Activated naive CD4-positive, alpha-beta T cell treated with anti-CD3 and anti-CD28 coated beads, Interleukin-2, amount 50 U/mL, for 72 hours (primary cell): Measurements from ENCODE around the gene DLG2. TPM values are rescaled to one million over a fixed set of nuclear protein-coding genes. Genes with fewer than 3 reads are reported as not detected.
"Not testable (repeated sequence)": the region's sequence is repeated elsewhere in the genome, so short reads cannot be mapped to it uniquely, and the experiment has no call there.

Experiments
- ATAC-seq, 2 donors: fragments of 150-1000 bp; cut with Tn5 transposase; 2 replicates each; pipeline ENCODE4 v1.10.0; 2021; ENCODE audit warnings: mild to moderate bottlenecking in 2 of 2, moderate library complexity in 2 of 2
- DNase-seq, 2 donors: peaks; one replicate each; pipeline ENCODE4 v3.0.0; 2021 to 2022; ENCODE audit warnings: low spot score in 2 of 2
- H3K27ac Mint-ChIP-seq, 2 donors: one replicate each; pipeline ENCODE4 v1.8.0; 2022; ENCODE audit warnings: mild to moderate bottlenecking in 2 of 2, mixed read lengths in 2 of 2
- H3K36me3 Mint-ChIP-seq, 2 donors: one replicate each; pipeline ENCODE4 v1.8.0; 2022; ENCODE audit warnings: mixed read lengths in 2 of 2
- H3K9me3 Mint-ChIP-seq, 2 donors: one replicate each; pipeline ENCODE4 v1.8.0; 2022; ENCODE audit warnings: mixed read lengths in 2 of 2
- total RNA-seq, 2 donors: library from RNA; stranded (reverse); gene quantifications; one replicate each; pipeline ENCODE4 v1.2.3, GENCODE V29; 2022

The DLG2 gene
- total RNA-seq, 2 donors from 2014 or later, result 4.2 to 5.4 TPM

GRCh38 chr11:85270315-85270714 is 356.8 kb downstream of the DLG2 start:
- peaks cover 17 to 19% of the 10 kb centered on the region in 2 donors for H3K9me3 Mint-ChIP-seq
- not testable (repeated sequence) for H3K36me3 Mint-ChIP-seq, H3K27ac Mint-ChIP-seq, ATAC-seq, DNase-seq

DNA sequence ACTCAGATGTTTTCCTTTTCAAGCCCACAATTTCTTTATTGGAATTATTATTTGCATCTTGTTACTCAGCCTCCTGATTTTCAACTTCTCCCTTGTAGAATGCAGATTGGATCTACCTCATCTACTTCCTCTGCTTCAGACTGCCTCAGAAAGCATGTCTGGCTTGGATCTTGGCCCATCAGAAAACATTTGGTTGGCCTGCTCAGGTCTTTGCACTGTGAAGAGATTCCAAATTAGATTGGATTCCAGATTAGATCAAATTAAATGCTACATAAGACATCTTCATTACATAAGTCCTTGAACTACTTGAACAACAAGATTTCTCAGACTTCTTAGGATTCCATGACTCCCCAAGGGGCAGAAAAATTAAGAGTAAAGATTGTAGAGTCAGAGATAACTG is 358.0 kb downstream of the DLG2 start:
- Mint-ChIP-seq H3K27ac (no peak overlapping the region), H3K9me3 (peaks cover 21 to 23% of the 10 kb centered on the region in 2 donors), H3K36me3 (peaks cover 6 to 7% of the 10 kb centered on the region in 2 donors)
- ATAC-seq, result no peak
- DNase-seq, result no peak

DNA sequence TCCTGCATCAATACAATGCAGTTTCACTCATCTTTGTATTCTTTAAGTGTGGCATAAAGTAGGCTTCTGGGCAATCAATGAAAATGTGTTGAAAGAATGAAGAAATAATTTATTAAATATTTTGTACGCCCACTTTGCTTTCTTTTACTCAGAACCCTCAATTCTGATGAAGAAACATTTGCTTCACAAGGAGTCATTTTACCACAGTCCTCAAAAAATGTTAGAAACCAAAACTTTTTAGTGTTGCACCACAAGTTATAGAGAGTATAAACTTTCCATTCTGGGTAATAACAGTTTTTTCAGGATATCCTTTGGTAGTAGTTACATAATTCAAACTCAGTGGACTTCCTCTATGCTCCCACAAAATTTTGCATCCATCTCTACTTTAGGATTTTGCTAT is 360.5 kb downstream of the DLG2 start:
- Mint-ChIP-seq H3K27ac (no peak overlapping the region), H3K36me3 (peaks cover 0 to 7% of the 10 kb centered on the region in 2 donors), H3K9me3 (peaks cover 10 to 13% of the 10 kb centered on the region in 2 donors)
- no peak for ATAC-seq
- DNase-seq, result no peak

- no peak for ATAC-seq
- H3K27ac Mint-ChIP-seq, result no peak overlapping the region
- peaks cover 3 to 5% of the 10 kb centered on the region in 2 donors for H3K9me3 Mint-ChIP-seq
- no peaks in the 10 kb centered on the region for H3K36me3 Mint-ChIP-seq
- no peak for DNase-seq
Measured at GRCh38 chr11:85263328-85263727, 363.8 kb downstream of the DLG2 start.

DNA sequence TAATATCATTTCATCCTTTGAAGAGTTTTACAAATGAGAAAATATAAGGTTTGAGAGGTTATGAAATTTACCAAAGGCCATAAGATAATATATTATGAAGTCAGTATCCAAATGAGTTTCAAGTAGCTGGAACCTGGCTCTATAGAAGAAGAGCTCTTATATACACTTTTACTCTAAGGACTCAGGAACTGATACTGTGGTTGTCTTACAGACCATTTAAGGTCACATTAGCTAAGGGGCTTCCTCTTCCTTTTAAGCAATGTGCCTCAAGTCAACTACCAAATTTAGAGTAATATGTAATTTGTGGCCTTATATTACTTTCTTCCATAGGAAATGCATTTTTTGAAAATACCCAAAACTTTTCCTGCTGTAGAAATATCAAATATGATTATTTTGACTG is 369.3 kb downstream of the DLG2 start:
- Mint-ChIP-seq H3K9me3 (no peaks in the 10 kb centered on the region), H3K36me3 (no peaks in the 10 kb centered on the region), H3K27ac (no peak overlapping the region)
- ATAC-seq (no peak), DNase-seq (no peak)

DNA sequence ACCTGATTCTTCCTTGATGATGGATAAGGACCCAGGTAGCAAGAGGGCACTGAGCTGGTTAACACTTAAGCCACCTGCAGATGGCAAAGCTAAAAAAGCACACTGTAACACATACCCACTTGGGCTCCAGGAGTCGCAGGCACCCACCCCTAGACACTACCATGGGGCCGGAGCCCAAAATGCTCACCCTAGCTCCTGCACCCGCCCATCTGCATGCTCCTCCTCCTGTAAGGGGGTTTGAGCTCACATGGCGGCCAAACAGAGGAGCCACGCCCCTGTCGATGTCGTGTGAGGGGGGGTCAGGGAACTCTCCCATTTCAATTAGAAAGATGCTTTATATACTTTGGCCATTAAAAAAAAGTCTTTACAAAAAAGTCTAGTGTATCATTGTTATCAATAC is 370.7 kb downstream of the DLG2 start:
- Mint-ChIP-seq H3K27ac (no peak overlapping the region), H3K36me3 (no peaks in the 10 kb centered on the region), H3K9me3 (peaks cover 0 to 3% of the 10 kb centered on the region in 2 donors)
- DNase-seq (no peak), ATAC-seq (no peak)

DNA sequence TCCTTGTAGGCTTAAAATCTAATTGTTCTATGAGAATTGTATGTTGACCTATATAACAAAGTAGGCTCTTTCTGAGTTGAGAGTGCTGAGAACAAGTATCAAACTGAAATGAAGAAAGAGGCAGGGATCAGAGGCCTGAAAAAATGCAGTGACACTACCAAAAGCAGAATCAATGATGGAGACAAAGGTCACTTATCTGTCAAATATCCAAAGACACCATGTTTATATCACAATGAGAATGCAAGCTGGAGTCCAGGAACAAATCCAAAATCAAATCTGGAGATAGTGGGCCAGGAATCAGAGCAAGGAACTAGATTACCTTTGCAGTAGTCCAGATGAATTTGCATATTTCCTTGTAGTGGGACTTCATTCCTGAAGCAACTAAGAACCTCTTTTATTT is 377.7 kb downstream of the DLG2 start:
- no peaks in the 10 kb centered on the region for H3K36me3 Mint-ChIP-seq
- DNase-seq, result no peak
- no peak overlapping the region for H3K27ac Mint-ChIP-seq
- no peak for ATAC-seq
- H3K9me3 Mint-ChIP-seq, result peaks cover 0 to 3% of the 10 kb centered on the region in 2 donors

DNA sequence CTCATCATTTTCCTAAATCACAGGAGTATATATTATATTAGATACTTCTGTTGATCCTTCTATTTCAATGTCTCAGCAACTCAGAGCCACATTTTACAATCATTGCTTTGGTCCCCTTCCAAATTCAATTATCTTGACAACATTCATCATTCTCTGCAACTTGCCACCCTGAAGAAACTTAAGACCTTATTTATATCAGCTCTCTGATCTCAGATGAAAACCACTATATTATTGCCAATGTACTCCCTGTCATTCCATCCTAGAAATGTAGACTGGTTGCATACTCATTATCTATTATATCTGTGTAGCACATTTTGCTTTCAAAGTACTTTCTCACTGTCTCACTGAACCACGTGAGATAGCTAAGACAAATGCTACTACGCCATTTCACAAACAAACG is 379.3 kb downstream of the DLG2 start:
- Mint-ChIP-seq H3K36me3 (no peaks in the 10 kb centered on the region), H3K27ac (no peak overlapping the region), H3K9me3 (peaks cover 0 to 3% of the 10 kb centered on the region in 2 donors)
- no peak for ATAC-seq
- no peak for DNase-seq

- DNase-seq, result no peak
- no peak for ATAC-seq
- H3K27ac Mint-ChIP-seq, result no peak overlapping the region
- no peaks in the 10 kb centered on the region for H3K36me3 Mint-ChIP-seq
- peaks cover 0 to 5% of the 10 kb centered on the region in 2 donors for H3K9me3 Mint-ChIP-seq
Measured at GRCh38 chr11:85238906-85239305, 388.2 kb downstream of the DLG2 start.

GRCh38 chr11:85238038-85238437 is 389.1 kb downstream of the DLG2 start:
- not testable (repeated sequence) for DNase-seq, ATAC-seq, H3K9me3 Mint-ChIP-seq, H3K36me3 Mint-ChIP-seq, H3K27ac Mint-ChIP-seq

DNA sequence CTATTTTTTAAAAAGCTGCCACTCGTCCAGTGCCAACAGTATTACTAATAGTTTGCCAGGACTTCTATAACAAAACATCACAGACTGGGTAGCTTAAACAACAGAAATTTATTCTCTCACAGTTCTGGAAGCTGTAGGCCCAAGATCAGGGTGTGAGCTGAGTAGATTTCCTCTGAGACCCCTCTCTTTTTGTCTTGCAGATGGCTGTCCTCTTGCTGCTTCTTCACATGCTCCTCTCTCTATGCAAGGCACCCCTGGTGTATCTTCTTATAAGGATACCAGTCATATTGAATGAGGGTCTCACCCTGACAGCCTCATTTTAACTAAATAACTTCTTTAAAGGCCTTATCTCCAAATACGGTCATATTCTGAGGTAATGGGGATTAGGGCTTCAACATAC is 390.9 kb downstream of the DLG2 start:
- DNase-seq (no peak), ATAC-seq (no peak)
- Mint-ChIP-seq H3K9me3 (peaks cover 8 to 13% of the 10 kb centered on the region in 2 donors), H3K27ac (no peak overlapping the region), H3K36me3 (no peaks in the 10 kb centered on the region)

DNA sequence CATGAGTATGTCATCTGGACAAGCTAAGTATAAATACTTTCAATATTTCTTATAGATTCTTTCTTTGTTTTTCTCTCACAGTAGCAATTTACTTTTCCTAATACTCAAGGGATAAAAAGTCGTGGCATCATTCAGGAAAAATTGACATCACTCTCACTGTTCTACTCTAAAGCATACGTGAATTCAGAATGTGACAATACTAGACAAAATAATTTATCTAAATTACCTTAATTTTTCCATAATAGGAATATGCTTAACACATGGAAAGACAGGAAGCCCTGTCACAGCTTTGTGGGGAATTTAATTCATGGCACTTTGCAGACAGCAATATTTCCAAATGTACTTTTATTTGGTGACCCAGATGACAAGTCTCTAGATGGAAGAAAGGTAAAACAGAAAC is 394.6 kb downstream of the DLG2 start:
- ATAC-seq (no peak), DNase-seq (no peak)
- Mint-ChIP-seq H3K27ac (no peak overlapping the region), H3K9me3 (peaks cover 8 to 10% of the 10 kb centered on the region in 2 donors), H3K36me3 (no peaks in the 10 kb centered on the region)

- no peak for DNase-seq
- no peak overlapping the region for H3K27ac Mint-ChIP-seq
- H3K9me3 Mint-ChIP-seq, result peaks cover 8 to 10% of the 10 kb centered on the region in 2 donors
- no peak for ATAC-seq
- no peaks in the 10 kb centered on the region for H3K36me3 Mint-ChIP-seq
Measured at GRCh38 chr11:85231588-85231987, 395.6 kb downstream of the DLG2 start.

DNA sequence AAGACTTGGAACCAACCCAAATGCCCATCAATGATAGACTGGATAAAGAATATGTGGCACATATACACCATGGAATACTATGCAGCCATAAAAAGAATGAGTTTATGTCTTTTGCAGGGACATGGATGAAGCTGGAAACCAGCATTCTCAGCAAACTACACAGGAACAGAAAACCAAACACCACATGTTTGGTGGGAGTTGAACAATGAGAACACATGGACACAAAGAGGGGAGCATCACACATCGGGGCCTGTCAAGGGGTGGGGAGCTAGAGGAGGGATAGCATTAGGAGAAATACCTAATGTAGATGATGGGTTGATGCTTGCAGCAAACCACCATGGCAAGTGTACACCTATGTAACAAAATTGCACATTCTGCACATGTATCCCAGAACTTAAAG is 397.4 kb downstream of the DLG2 start:
- ATAC-seq, DNase-seq, H3K27ac Mint-ChIP-seq, H3K36me3 Mint-ChIP-seq: not testable (repeated sequence)
- H3K9me3 Mint-ChIP-seq, result peaks cover 10 to 12% of the 10 kb centered on the region in 2 donors

DNA sequence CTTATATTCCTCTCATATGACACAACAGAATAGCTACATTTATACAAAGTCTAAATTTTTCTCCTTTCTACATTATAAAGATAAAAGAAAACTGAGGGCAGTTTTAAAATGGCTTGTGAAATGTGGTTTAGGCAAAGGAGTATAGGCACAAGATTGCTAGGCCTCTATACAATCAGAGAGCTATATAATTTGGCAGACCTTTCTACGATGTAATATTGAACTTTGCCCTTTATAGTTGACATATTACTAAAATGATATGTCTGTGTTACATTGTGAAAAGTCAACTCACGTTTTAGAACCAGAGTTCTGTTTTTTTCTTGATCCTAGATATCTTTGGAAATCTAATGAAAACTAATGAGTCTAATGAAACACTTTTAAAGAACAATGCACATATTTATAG is 430.2 kb downstream of the DLG2 start:
- DNase-seq (no peak), ATAC-seq (no peak)
- H3K36me3 Mint-ChIP-seq, result no peaks in the 10 kb centered on the region
- no peak overlapping the region for H3K27ac Mint-ChIP-seq
- peaks cover 15 to 19% of the 10 kb centered on the region in 2 donors for H3K9me3 Mint-ChIP-seq

DNA sequence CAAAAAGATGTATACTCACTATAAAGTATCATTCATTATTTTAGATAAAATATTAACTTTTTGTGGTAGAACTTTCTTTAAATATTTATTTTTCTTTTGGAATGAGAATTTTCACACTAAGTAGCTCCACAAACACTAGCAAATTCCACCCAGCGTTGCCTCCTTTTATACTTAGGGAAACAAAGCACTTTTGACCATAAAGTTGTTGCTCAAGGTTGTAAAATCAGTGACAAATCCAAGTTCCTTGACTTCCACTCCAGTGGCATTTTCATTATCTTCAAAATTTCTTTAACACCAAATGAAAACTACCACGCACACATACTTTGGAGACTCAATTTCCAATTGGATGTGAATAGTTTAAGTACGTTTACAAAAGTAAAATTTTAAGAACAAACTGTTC is 431.2 kb downstream of the DLG2 start:
- no peak overlapping the region for H3K27ac Mint-ChIP-seq
- DNase-seq (no peak), ATAC-seq (no peak)
- no peaks in the 10 kb centered on the region for H3K36me3 Mint-ChIP-seq
- H3K9me3 Mint-ChIP-seq, result peaks cover 10 to 21% of the 10 kb centered on the region in 2 donors

DNA sequence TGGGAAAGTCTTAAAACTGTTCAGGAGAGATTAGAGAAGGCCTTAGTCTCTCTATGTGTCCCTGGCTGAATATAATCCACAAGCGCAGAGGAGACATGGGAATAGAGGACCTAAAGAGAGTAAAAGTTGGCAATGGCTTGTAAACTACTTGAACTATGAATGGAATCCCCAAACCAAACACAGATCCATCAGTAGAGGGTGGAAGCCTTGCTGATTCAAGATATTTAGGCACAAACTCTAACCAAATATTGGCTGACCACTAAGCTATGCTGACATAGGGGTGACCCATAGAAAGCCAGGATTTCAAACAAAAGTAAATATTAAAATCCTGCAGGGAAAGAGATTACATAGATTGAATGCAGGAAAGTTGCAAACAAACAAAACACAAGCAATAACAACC is 439.2 kb downstream of the DLG2 start:
- no peak for ATAC-seq

DNA sequence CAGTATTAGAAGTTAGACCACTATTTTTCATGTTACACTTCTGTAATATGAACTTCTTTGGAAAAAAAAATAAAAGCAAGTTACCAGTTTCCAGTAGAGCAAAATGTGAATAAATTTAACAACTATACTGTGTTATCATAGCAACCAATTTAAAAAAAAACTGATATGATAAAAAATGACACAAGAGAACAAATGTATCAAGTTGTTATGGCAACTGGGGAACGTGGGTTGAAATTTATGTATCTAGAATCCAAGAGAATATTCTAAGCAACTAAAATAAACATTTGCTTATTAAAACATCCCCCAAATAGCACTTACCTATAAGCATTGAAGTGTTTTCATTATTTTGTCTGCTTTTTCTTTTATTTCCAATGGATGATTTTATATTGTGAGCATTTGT is 442.4 kb downstream of the DLG2 start:
- DNase-seq (no peak), ATAC-seq (no peak)
- Mint-ChIP-seq H3K27ac (no peak overlapping the region), H3K9me3 (peaks cover 6 to 8% of the 10 kb centered on the region in 2 donors), H3K36me3 (no peaks in the 10 kb centered on the region)

More for the DNA sequence above, 439.2 kb downstream of the DLG2 start:
- DNase-seq, result no peak
- Mint-ChIP-seq H3K9me3 (peaks cover 14 to 17% of the 10 kb centered on the region in 2 donors), H3K36me3 (no peaks in the 10 kb centered on the region), H3K27ac (no peak overlapping the region)
